Measurements from ENCODE around the gene RASGRP1. TPM values are rescaled to one million over a fixed set of nuclear protein-coding genes. Genes with fewer than 3 reads are reported as not detected.

The RASGRP1 gene
- total RNA-seq, 1 experiment from 2014 or later = 1.6 TPM

GRCh38 chr15:38525489-38525888 lies 39.1 kb downstream of the RASGRP1 start:
- ATAC-seq (no peak), DNase-seq (ENCODE audit: low read depth, low spot score) (no peak)
- Histone ChIP-seq H3K9me3 (ENCODE audit: control insufficient read depth in 1 of 2, insufficient read depth in 1 of 2, low read depth in 1 of 2, low read length in 2 of 2) (no peaks in the 10 kb centered on the region), H2AFZ (ENCODE audit: low read depth, low read length, poor library complexity, severe bottlenecking) (no peak overlapping the region), H3K27ac (ENCODE audit: low read depth, low read length) (no peak overlapping the region), H4K20me1 (ENCODE audit: insufficient read depth) (no peaks in the 10 kb centered on the region), H3K9me2 (ENCODE audit: insufficient read depth) (no peaks in the 10 kb centered on the region), H3K79me2 (ENCODE audit: insufficient read depth, low read length) (no peaks in the 10 kb centered on the region), H3K4me3 (replicated peaks in 1 of 2; ENCODE audit: low read depth in 1 of 2, low read length in 2 of 2) (no peak overlapping the region), H3K4me2 (ENCODE audit: low read length) (no peak overlapping the region), H3K4me1 (ENCODE audit: control insufficient read depth in 1 of 2, insufficient read depth in 2 of 2, low read length in 2 of 2) (no peaks in the 10 kb centered on the region), H3K36me3 (ENCODE audit: control insufficient read depth in 1 of 2, insufficient read depth in 2 of 2, low read length in 2 of 2) (no peaks in the 10 kb centered on the region), H3K27me3 (ENCODE audit: insufficient read depth, low read length) (no peaks in the 10 kb centered on the region), H3K9ac (ENCODE audit: low read length) (no peak overlapping the region)
- TF ChIP-seq SP1 (IDR thresholded peaks at IDR 0.05; ENCODE audit: low read depth) (no peak), POLR2AphosphoS5 (IDR thresholded peaks at IDR 0.05; ENCODE audit: low read depth, low read length) (no peak), JUND (IDR thresholded peaks at IDR 0.05) (no peak), EGR1 (IDR thresholded peaks at IDR 0.05; ENCODE audit: low read depth) (no peak), MAX (IDR thresholded peaks at IDR 0.05) (no peak), TCF7L2 (IDR thresholded peaks at IDR 0.05; ENCODE audit: borderline replicate concordance, extremely low read depth, insufficient read depth, insufficient read length) (no peak), POLR2A (IDR thresholded peaks at IDR 0.05; ENCODE audit: borderline replicate concordance, extremely low read depth, insufficient read depth, insufficient read length) (no peak), ZBTB33 (IDR thresholded peaks at IDR 0.05; ENCODE audit: extremely low read depth, insufficient replicate concordance, low read length) (no peak), RAD21 (IDR thresholded peaks at IDR 0.05; ENCODE audit: low read depth) (no peak), ATF3 (IDR thresholded peaks at IDR 0.05) (no peak), SIN3A (IDR thresholded peaks at IDR 0.05; ENCODE audit: low read depth) (no peak), FOSL1 (IDR thresholded peaks at IDR 0.05; ENCODE audit: low read depth) (no peak)
- ChIA-PET POLR2A (no interaction called here), CTCF (no interaction called here), RAD21 (ENCODE audit: low non-redundant PET in 1 of 2, low total read pairs in 2 of 2, uncharacterized antibody in 2 of 2, unreplicated experiment in 2 of 2) (no interaction called here)
- intact Hi-C loops (cut with micrococcal nuclease) = no loop called here
- BruUV-seq (replicated peaks) = no TSS peak

Measured in HCT116 (cell line).